Measurements from ENCODE around the gene ZFYVE16. TPM values are rescaled to one million over a fixed set of nuclear protein-coding genes. Genes with fewer than 3 reads are reported as not detected.

Gene ZFYVE16
- total and polyA plus RNA-seq, 10 of the 15 experiments (the other 5 are each of a cell fraction or from before 2014, with no cell fraction given): 2.9 to 11.2 (median 7.8) TPM

DNA sequence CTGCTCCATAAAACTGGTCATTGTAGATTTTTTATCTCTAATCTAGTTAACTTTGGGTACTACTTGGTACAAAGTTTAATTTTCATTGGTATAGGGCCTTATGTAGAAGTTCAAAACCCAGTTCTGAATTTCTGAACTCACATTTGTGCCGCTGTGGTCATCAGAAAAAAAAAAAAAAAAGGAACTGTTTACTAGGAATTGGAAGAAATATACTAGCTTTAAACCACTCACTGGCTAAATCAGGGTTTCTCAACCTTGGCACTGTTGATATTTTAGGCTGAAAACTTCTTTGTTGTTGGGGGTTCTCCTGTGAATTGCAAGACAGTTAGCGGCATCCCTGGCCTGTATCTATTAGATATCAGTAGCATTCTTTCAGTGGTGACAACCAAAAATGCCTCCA, 4.1 kb upstream of the ZFYVE16 start:
- BruUV-seq (replicated peaks): no TSS peak
- H3K27ac ChIP-seq (ENCODE audit: control insufficient read depth, insufficient read depth): no peak overlapping the region
- POLR2A ChIA-PET: interaction anchor here (0.5 to 1.0 kb wide), 4 partner anchors 17 to 1343 kb away, joined by 3 to 4 read pairs (median 3); no protein-coding TSS in a partner anchor
- H3K27me3 ChIP-seq (replicated peaks in 1 of 2; ENCODE audit: control insufficient read depth in 2 of 2, insufficient read depth in 2 of 2, low read length in 1 of 2): no peaks in the 10 kb centered on the region
- intact Hi-C loops (cut with micrococcal nuclease; ENCODE audit: unreplicated experiment): no loop called here
- no peak overlapping the region for H2AFZ ChIP-seq (ENCODE audit: control insufficient read depth, low read depth, low read length)
- H3K9ac ChIP-seq (ENCODE audit: control insufficient read depth, insufficient read depth, low read length): no peak overlapping the region
- CTCF ChIA-PET: interaction anchor here (1.6 kb wide), 1 partner anchor 59 kb away, joined by 3 read pairs; no protein-coding TSS in a partner anchor
- H4K20me1 ChIP-seq (ENCODE audit: control insufficient read depth, insufficient read depth): no peaks in the 10 kb centered on the region
- H3K4me1 ChIP-seq (ENCODE audit: control insufficient read depth, insufficient read depth, low read length): no peaks in the 10 kb centered on the region
- H3K4me3 ChIP-seq: no peak overlapping the region
- FAIRE-seq (no peak), DNase-seq (ENCODE audit: low read depth, low spot score) (no peak), ATAC-seq (no peak)
- in situ Hi-C loops (cut with MboI): no loop called here
- 57% methylated on average over 2 of the region's 2 CpGs for WGBS (ENCODE audit: insufficient coverage, insufficient replicate concordance, low lambda C conversion rate, missing lambda C conversion rate)
- H3K36me3 ChIP-seq (ENCODE audit: control insufficient read depth in 2 of 2, insufficient read depth in 2 of 2, low read length in 1 of 2): no peaks in the 10 kb centered on the region
- RAD21 ChIA-PET (ENCODE audit: unreplicated experiment): no interaction called here
- H3K79me2 ChIP-seq (ENCODE audit: control insufficient read depth, insufficient read depth, low read length): peaks cover 8% of the 10 kb centered on the region
- H3K9me3 ChIP-seq (replicated peaks; ENCODE audit: control insufficient read depth, insufficient read depth, low read length): no peaks in the 10 kb centered on the region
- SMC1A ChIA-PET (ENCODE audit: uncharacterized antibody, unreplicated experiment): no interaction called here
- no peak for TF ChIP-seq POLR2AphosphoS2 (IDR thresholded peaks at IDR 0.05; ENCODE audit: low read depth, low read length)
- no peak for TF ChIP-seq CHD1 (IDR thresholded peaks at IDR 0.05; ENCODE audit: low read depth, low read length)
- TF ChIP-seq, protein P1, sequence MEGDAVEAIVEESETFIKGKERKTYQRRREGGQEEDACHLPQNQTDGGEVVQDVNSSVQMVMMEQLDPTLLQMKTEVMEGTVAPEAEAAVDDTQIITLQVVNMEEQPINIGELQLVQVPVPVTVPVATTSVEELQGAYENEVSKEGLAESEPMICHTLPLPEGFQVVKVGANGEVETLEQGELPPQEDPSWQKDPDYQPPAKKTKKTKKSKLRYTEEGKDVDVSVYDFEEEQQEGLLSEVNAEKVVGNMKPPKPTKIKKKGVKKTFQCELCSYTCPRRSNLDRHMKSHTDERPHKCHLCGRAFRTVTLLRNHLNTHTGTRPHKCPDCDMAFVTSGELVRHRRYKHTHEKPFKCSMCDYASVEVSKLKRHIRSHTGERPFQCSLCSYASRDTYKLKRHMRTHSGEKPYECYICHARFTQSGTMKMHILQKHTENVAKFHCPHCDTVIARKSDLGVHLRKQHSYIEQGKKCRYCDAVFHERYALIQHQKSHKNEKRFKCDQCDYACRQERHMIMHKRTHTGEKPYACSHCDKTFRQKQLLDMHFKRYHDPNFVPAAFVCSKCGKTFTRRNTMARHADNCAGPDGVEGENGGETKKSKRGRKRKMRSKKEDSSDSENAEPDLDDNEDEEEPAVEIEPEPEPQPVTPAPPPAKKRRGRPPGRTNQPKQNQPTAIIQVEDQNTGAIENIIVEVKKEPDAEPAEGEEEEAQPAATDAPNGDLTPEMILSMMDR (IDR thresholded peaks at IDR 0.05 in 2 of 3, conservative IDR thresholded peaks at IDR 0.05 in 1 of 3; ENCODE audit: control insufficient read depth in 2 of 3, extremely low read depth in 1 of 3, insufficient read depth in 1 of 3, low read depth in 3 of 3, low read length in 3 of 3): no peak
- TF ChIP-seq SREBF2 (IDR thresholded peaks at IDR 0.05; ENCODE audit: low read length): no peak
- TF ChIP-seq POU2F2 (IDR thresholded peaks at IDR 0.05; ENCODE audit: borderline replicate concordance, low read depth, low read length): no peak
- TF ChIP-seq, protein P2, sequence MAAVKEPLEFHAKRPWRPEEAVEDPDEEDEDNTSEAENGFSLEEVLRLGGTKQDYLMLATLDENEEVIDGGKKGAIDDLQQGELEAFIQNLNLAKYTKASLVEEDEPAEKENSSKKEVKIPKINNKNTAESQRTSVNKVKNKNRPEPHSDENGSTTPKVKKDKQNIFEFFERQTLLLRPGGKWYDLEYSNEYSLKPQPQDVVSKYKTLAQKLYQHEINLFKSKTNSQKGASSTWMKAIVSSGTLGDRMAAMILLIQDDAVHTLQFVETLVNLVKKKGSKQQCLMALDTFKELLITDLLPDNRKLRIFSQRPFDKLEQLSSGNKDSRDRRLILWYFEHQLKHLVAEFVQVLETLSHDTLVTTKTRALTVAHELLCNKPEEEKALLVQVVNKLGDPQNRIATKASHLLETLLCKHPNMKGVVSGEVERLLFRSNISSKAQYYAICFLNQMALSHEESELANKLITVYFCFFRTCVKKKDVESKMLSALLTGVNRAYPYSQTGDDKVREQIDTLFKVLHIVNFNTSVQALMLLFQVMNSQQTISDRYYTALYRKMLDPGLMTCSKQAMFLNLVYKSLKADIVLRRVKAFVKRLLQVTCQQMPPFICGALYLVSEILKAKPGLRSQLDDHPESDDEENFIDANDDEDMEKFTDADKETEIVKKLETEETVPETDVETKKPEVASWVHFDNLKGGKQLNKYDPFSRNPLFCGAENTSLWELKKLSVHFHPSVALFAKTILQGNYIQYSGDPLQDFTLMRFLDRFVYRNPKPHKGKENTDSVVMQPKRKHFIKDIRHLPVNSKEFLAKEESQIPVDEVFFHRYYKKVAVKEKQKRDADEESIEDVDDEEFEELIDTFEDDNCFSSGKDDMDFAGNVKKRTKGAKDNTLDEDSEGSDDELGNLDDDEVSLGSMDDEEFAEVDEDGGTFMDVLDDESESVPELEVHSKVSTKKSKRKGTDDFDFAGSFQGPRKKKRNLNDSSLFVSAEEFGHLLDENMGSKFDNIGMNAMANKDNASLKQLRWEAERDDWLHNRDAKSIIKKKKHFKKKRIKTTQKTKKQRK (IDR thresholded peaks at IDR 0.05; ENCODE audit: low read depth, low read length): no peak
- no peak for TF ChIP-seq RCOR1 (conservative IDR thresholded peaks at IDR 0.05; ENCODE audit: low read depth, low read length)
- TF ChIP-seq SUZ12 (IDR thresholded peaks at IDR 0.05; ENCODE audit: unreplicated experiment): no peak
- TF ChIP-seq KAT2A (conservative IDR thresholded peaks at IDR 0.05; ENCODE audit: control insufficient read depth, low read depth, low read length): no peak
- TF ChIP-seq NFIC (IDR thresholded peaks at IDR 0.05; ENCODE audit: low read depth, low read length): no peak
- TF ChIP-seq RELA (IDR thresholded peaks at IDR 0.05; ENCODE audit: borderline replicate concordance, partially characterized antibody): no peak
- no peak for TF ChIP-seq ATF7 (IDR thresholded peaks at IDR 0.05; ENCODE audit: low read depth)
- TF ChIP-seq HDAC2 (IDR thresholded peaks at IDR 0.05): no peak
- H3K4me2 ChIP-seq (ENCODE audit: control insufficient read depth, insufficient read depth): no peak overlapping the region
